ENCODE results near the gene SLC1A2. TPM values are rescaled to one million over a fixed set of nuclear protein-coding genes. Genes with fewer than 3 reads are reported as not detected.

Gene SLC1A2
- total RNA-seq, 1 experiment from 2014 or later: not detected

DNA sequence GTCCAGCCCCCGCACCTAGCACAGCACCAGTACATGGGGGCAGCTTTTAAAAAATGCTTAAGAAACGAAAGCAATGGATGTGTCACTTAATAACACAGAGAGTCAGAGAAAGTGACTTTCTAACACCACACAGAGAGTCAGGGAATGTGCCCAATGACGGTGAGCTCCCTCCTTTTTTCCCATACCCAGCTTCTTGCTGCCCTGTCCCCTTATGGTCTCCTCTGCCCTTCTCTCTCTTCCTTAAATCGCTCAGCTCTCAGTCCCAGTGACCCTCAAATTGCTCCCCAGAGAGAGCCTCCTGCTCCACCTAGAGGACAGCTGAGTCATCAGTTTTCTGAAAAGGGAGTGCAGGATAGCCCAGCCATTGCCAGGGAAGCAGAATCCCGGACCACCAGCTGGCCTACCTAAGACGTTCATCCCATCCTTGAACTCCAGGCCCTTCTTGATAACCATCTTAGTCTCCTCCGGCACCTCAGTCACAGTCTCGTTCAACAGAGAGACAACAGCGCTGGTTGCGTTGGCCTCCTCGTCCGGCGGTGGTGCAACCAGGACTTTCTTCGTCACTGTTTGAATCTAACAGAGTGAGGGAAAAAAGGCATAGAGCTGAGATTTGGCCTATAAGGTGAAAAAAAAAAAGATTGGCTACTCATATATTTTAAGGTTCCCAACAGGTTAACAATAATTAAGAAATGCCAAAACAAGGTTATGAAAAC is 113.5 kb downstream of the SLC1A2 start:
- DNase-seq (ENCODE audit: extremely low read depth, low read depth): no peak

DNA sequence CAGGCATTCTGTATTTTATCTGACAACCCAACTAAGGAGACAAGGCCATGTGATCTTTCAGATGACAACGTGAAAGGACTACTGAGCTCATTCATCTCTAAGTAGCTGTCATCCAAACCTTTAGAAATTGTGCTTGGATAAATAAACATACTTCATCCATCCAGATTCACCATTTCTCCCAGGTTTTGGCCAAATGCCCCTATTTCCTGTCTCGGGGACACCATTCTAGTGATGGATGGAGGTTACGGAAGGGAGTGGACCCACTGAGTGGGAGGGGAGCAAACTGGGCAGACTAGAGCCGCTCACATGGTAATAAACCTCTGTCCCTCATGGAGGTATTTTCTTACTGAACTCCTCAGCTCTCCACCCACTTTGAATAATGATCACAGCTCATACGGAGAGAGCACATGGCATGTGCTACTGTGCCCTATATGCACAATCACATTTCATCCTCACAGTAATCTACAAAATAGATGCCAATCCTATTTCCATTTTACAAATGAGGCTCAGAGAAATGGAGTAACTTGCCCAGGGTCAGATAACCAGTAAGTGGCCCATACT is 114.4 kb downstream of the SLC1A2 start:
- DNase-seq (ENCODE audit: extremely low read depth, low read depth): no peak

DNA sequence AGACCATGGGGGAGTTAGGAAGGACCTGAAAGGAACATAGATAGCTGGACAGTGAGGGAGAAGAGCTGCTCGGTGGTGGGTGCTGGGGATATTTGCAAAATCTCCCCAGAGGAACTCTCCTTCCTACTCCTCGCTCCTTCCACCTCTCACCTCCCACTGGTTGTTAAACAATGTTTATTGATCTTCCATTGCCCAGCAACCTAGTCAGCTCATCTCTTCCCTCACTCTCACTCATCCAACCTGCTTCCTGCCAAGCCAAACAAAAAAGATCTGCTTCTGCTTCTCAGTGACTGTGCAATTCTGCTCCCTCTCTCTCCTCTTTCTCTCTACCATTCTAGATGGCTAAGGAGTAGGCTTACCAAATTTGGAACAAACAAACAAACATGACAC is 115.0 kb downstream of the SLC1A2 start:
- no peak for DNase-seq (ENCODE audit: extremely low read depth, low read depth)

DNA sequence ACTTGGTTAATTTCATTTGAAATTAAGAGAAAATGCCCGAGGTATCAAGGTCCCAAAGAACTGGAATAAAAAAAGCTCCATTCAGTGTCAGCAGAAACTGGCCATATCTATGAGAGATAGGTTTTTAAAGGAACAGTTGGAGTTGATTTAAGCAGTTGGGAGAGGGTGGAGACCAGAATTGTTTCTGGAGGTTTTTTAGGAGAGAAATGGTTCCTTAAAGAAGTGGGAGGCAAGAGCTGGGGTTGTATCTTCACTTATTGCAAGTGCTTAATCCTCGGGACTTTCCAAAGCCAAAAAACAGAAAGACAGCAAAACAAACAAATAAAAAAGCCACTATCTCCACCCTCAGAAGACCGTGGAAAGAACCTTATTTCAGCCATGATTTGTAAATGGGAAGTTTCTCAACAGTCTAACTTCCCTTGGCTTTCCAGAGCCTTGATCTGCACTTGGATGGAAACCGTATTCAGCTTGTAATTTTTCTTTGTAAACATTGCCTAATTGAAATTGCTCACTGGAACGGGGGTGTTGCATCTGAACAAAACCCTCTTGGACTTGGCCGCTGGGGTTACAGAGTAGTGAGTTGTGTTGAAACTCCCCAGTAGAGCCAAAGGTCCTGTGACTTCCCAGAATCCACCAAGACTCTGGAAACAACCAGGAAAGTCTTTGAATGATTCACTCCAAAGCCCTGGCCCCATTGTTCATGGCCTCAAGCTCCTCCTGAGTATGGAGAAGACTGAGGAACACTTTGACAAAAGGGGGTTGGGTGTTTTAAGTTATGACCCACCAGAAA is 115.6 kb downstream of the SLC1A2 start:
- DNase-seq (ENCODE audit: extremely low read depth, low read depth): no peak

DNA sequence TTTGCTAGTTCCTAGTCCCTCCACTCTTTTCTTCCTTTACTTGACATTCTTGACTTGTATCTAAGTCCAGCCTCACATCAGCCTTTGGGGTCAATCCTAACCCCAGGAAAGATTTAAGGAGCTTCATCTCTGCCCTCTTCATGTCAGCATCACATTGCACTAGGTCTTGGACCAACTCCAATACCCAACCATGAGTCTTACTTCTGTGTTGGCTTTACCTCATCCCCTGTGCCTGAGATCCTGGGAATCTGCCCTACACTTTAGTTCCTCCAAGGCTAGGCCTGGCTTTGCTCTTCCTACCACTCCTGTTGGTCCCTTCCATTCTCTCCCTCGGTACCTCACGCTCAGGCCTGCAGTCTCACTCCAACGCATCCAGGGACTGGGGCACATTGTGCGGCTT is 117.0 kb downstream of the SLC1A2 start:
- DNase-seq (ENCODE audit: extremely low read depth, low read depth): no peak

DNA sequence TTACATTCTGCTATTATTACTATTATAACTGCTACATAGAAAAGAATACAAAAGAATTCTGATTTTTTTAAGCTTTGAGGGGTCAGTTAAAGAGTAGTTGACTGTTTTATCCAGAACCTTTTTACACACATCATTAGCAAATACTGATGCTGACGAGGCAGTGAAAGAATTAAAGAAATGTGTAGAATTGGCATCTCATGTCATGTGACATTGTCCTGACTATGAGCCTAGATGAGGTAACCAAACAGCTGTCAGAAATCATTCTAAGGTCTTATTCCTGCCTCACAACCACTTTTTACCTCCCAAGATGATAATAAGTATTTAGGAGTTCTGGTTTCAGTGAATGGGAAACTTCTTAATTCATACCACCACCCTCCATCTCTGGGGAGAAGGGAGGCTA is 121.0 kb downstream of the SLC1A2 start:
- DNase-seq (ENCODE audit: extremely low read depth, low read depth): no peak

DNA sequence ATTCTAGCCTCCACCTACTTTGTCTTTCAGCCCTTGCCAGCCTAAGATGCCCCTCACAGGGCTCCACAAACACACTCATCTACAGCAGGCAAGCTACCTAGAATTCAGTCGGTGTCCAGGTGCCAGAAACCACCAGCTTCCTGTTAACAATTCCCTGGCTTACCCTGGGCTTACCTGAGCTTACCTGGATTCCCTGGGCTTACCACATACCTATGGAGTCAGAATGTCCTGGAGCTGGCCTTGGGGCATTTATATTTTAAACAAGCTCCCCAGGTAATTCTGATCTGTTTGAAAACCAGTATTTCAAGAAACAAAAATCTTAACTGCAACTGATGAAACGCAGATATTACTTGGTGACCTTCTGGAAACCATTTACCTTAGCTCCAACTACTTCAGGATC is 123.6 kb downstream of the SLC1A2 start:
- DNase-seq (ENCODE audit: extremely low read depth, low read depth): no peak

DNA sequence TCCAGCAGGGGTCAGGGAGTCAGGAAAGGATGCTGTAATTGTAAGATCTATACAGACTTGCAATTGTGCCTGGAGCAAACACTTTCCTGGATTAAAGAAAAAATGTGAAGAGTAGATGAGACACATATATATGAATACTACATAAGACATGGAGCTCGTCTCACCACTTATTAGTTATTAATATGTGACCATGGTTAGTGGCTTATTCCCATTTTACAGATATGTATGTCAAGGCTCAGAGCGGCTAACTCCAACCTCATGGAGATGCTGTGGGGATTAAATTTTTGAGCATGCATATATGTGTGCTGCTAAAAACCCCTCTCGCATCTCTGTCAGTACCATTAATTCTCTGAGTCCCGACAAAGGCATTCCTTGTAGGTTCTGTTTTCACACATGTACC is 125.7 kb downstream of the SLC1A2 start:
- no peak for DNase-seq (ENCODE audit: extremely low read depth, low read depth)

DNA sequence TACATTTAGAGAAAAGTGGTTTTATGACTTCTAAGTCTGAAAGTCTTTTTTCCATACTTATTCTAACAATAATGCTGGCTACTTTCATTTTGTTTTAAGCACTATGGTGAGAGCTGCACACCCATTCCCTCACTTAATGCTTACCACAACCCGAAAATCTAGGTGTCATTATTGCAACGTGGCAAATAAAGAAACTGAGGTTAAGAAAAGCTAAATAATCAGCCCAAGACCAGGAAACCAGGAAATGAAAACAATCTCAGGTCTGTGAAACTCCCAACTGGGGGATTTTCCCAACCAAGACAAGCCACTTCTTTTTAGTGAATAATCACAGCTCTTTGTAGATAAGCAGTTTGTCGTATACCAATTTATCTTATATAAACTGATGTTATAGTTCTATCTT is 126.3 kb downstream of the SLC1A2 start:
- DNase-seq (ENCODE audit: extremely low read depth, low read depth): no peak

DNA sequence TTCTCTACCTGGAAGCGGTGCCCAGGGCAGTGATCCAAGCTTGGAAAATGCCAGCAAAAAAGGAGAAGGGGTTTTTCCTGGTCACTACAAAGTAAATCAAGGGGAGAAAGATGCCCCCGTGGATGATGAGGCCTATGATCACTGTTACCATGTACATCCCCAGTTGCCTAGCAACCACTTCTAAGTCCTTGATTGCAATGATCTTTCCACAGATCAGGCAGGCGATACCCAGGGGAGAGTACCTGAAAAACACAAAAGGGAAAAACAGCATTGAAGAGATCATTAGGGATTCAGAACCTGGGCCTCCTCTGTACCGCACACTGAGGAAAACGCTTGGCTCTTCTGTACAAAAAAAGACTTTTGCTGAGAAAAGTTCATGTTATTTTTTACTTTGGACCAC is 127.1 kb downstream of the SLC1A2 start:
- DNase-seq (ENCODE audit: extremely low read depth, low read depth): no peak

DNA sequence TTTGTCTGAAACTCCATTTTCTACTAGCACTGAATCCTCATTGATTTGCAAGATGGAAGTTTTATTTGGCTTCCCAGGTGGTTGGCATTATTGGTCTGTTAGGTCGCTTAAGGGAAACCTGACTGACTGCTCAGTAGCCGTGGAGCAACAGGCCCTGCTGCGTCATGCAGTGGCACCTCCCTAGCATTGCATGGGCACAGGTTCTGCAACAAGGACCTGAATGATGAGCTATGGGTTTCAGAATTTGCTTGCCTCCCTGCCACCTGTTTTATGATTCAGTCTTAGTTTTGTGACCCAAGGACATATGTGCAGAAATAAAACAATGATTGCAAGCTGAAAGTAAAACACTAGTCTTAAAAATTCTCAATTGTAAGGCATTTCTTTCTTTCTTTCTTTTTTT is 128.5 kb downstream of the SLC1A2 start:
- DNase-seq (ENCODE audit: extremely low read depth, low read depth): no peak

DNA sequence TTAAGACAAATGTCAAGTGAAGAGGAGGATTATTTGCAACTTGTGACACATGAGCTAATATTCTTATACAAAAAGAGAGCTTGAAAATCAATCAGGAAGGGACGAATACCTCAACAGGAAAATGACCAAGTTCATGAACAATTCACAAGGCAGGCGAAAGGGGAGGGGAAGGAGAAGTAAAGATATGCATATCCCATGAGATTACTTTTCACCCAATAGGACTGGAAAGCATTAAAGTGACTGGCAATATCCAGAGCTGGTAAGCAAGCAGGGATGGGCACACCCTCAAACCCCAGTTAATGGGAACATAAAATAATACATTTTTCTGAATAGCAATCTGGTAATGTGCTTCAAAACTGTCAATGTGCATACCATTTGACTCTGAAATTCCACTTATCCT is 129.5 kb downstream of the SLC1A2 start:
- DNase-seq (ENCODE audit: extremely low read depth, low read depth): no peak

DNA sequence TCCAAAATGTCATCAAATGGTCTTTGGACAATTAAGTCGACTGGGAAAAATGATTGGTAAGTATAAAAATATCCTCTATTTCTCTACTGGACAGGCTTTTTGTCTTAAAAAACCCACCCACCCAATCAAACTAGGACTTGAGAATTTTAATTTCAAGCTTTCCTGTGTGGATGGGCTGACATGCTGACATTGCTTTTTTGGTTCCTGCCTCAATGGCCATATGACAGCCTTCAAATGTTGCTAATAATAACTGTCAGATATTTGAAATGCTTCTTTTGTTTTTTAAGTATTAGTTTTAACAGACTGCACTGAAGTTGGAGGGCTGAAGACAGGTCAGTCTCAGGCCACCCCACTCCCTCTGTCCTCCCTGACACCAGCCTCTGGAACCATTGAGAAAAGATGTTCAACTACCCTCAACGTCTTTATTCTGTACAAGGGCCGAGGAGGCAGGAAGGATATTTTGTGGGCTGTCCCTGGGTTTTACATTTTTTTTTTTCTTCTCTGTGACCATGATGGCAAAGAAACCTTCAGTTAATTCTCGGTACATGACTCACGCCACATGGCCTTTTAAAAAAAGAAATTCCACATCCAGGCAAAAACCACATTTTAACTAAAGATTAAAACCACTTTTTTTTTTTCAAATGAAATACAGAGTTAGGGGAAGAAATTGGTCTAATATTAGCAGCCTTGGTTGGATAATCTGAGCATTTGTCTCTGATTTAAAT is 130.4 kb downstream of the SLC1A2 start:
- no peak for DNase-seq (ENCODE audit: extremely low read depth, low read depth)

DNA sequence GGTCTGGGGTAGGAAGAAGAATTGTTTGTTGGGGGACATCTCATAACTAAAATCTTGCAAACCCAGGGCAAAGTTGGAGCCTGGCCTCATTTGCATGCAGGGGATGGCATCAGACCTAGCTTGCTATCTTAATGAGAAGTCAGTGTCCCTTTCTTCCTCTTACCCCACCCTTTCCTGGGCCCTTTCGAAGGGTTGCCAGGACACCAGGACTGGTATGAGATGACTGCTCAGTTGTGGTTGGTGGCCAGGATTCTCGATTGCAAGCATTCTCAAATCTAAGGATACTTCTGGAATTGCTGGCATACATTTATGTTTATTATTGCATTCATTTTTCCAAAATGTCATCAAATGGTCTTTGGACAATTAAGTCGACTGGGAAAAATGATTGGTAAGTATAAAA is 131.0 kb downstream of the SLC1A2 start:
- DNase-seq (ENCODE audit: extremely low read depth, low read depth): no peak

DNA sequence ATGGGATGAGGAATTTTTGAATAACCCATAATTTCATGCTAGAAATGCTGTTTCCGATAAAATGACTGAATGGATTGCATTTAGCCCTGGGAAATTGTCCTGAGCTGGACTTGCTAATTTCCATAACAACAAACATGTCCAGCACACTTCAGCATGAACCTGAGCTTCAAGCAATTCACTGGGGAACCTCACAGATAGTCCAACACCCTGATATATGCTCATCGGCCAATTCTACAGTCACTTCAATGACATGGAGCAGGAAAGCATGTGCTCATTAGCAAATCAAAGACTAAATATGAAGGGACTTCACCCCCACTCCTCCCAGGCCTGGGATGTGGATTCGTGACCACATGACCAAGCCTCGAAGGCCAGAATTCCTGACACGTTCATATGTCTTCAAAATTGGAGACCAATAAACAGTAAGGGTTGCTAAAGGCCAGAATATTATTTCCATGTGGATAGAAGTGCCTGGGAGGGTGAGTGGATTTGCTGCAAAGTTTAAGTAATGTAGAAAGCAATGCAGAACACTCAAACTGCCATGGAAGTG is 131.9 kb downstream of the SLC1A2 start:
- DNase-seq (ENCODE audit: extremely low read depth, low read depth): no peak

DNA sequence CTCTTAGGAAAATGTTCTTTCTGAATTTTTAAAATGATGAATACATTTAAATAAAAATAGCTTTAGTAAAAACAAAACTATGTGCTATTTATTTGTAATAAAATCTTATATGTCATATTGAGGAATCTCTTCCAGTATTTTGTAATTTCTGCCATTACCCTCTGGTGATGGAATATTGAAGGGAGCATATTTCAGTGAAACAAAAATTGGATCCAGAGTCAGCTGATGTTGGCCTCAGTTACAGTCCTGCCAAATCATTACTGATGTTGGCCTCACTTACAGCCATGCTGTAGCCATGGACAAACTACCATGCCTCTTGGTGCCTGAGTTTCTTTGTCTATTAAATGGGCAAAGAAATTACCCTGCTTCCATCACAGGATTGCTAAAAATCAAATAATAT is 133.2 kb downstream of the SLC1A2 start:
- DNase-seq (ENCODE audit: extremely low read depth, low read depth): no peak

DNA sequence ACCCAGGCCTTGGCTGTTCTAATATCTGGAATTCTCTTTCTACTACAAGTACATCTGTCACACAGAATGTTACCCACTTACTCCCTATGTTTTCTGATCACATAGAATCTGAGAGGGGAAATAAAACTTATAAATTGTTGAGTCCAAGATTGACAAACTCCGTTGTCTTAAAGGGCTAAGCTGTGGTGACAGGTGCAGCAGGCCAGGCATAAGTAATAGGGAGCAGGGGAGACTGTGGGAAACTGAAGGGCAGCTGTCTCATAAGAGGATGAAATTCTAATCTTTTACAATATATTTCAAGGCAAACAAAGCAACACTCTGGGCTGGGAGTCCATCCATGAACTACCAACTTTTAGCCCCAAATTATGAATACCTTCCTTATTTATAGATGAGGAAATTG is 133.9 kb downstream of the SLC1A2 start:
- no peak for DNase-seq (ENCODE audit: extremely low read depth, low read depth)

DNA sequence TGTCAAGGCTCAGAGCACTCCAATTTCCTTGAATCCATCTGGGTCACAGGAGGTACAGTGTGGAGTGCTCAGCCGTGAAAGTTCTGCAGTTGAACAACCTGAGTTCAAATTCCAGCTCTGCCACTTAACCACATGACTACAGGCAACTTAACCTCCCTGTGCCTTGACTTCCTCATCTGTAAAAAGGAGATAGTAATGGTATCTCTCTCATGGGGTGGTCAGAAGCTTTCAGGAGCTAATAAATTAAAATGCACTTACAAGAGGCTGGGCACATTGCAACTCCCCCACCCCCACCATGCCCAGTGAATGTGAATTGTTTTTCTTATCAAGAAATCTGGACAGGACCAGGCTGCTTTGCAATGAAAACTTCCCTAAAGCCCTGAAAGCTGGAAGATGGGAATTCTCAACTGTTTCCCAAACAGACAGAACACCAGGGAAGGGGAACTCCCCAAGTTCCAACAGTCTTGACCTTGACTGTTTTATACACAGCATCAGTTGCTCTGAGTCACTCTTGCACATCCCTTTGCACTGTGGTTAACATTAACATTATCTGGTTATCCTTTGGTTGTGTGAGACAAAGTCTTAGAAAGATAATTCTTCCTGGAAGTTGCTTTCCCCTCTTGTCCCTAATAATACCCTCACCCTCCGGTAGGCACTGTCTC is 137.0 kb downstream of the SLC1A2 start:
- no peak for DNase-seq (ENCODE audit: extremely low read depth, low read depth)

DNA sequence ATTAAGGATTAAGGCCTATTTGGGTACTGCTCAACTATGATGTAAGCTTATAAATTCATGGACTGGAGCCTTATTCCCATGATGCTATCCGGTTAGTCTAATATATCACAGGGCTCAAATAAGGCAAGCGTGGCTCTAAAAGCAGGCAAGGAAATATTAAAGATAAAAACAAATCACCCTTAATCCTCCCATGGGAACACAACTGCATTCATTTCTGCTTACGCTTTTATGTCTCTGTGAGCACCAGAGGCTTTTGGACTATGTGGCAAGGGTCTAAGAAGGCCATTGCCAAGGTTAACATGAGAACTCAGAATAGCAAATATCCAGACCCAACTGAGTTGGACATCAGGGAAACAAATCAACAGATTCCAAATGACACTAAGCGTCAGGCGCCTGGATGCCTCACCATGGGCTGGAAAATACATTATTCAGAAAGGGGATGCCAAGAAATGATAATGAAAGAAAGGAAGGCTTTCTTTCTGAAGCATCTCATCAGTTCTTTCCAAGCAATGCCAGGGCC is 138.1 kb downstream of the SLC1A2 start:
- no peak for DNase-seq (ENCODE audit: extremely low read depth, low read depth)

DNA sequence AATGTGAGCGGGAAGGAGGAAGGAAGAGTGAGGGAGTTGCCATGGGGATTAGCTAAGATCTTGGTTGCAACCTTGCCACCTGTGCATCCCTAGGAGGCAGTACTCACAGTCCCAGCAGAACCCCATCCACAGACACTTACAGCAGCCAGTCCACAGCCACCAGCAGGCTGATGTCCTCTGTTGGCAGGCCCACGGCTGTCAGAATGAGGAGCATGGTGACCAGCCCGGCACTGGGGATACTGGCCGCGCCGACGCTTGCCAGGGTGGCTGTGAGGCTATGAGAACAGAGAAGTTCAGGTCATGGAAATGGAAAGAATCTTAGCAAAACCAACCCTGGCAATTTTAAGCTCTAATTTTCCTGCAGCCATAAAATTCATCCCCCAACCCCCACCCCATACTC is 138.6 kb downstream of the SLC1A2 start:
- no peak for DNase-seq (ENCODE audit: extremely low read depth, low read depth)
